ENCODE data around the gene URI1.

DNA sequence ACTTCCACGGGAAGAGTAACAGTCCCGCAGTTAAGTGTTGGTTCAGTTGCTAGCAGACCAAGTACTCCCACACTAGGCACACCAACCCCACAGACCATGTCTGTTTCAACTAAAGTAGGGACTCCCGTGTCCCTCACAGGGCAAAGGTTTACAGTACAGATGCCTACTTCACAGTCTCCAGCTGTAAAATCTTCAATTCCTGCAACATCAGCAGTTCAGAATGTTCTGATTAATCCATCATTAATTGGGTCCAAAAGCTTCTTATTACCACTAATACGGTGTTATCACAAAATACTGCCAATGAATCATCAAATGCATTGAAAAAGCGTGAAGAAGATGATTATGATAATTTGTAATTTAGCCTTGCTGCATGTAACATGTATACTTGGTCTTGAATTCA lies 95.8 kb downstream of the URI1 start:
- TF ChIP-seq, protein P1, sequence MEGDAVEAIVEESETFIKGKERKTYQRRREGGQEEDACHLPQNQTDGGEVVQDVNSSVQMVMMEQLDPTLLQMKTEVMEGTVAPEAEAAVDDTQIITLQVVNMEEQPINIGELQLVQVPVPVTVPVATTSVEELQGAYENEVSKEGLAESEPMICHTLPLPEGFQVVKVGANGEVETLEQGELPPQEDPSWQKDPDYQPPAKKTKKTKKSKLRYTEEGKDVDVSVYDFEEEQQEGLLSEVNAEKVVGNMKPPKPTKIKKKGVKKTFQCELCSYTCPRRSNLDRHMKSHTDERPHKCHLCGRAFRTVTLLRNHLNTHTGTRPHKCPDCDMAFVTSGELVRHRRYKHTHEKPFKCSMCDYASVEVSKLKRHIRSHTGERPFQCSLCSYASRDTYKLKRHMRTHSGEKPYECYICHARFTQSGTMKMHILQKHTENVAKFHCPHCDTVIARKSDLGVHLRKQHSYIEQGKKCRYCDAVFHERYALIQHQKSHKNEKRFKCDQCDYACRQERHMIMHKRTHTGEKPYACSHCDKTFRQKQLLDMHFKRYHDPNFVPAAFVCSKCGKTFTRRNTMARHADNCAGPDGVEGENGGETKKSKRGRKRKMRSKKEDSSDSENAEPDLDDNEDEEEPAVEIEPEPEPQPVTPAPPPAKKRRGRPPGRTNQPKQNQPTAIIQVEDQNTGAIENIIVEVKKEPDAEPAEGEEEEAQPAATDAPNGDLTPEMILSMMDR (IDR thresholded peaks at IDR 0.05): no peak
- no peak for TF ChIP-seq POLR2A (IDR thresholded peaks at IDR 0.05)

Data from thyroid gland (tissue), 4 donors.